ENCODE measurements around the gene NDRG3. TPM values are rescaled to one million over a fixed set of nuclear protein-coding genes. Genes with fewer than 3 reads are reported as not detected.

NDRG3 gene
- total and polyA plus RNA-seq, 2 donors (not counting 3 experiments of a cell fraction or from before 2014, with no cell fraction given) = 25.7 to 27.7 TPM

- DNase-seq (ENCODE audit: low read depth, low spot score) (no peak), FAIRE-seq (no peak)
- Histone ChIP-seq H3K36me3 (ENCODE audit: control insufficient read depth in 2 of 2, extremely low read depth in 1 of 2, insufficient read depth in 2 of 2, low read length in 2 of 2) (peaks cover 6 to 27% of the 10 kb centered on the region in 2 experiments), H3K9me3 (replicated peaks; ENCODE audit: control insufficient read depth, insufficient read depth, low read length) (no peaks in the 10 kb centered on the region), H3K4me3 (replicated peaks in 1 of 3; ENCODE audit: insufficient read depth in 1 of 3, low read depth in 1 of 3, low read length in 3 of 3) (no peak overlapping the region), H3K79me2 (ENCODE audit: control insufficient read depth, insufficient read depth, low read length) (no peaks in the 10 kb centered on the region), H3K27ac (ENCODE audit: insufficient read depth, low read depth, low read length) (no peak overlapping the region), H3K9me1 (replicated peaks; ENCODE audit: control insufficient read depth, extremely low read depth, insufficient read depth, low read length) (no peaks in the 10 kb centered on the region), H3K4me2 (ENCODE audit: insufficient read depth, low read length) (no peak overlapping the region), H3K27me3 (ENCODE audit: control insufficient read depth in 2 of 2, insufficient read depth in 2 of 2, low read length in 2 of 2) (no peaks in the 10 kb centered on the region), H2AFZ (ENCODE audit: low read depth, low read length) (no peak overlapping the region), H4K20me1 (replicated peaks; ENCODE audit: control insufficient read depth, extremely low read depth, insufficient read depth, low read length) (no peaks in the 10 kb centered on the region), H3K4me1 (ENCODE audit: control insufficient read depth, extremely low read depth, insufficient read depth, low read length) (no peaks in the 10 kb centered on the region), H3K9ac (replicated peaks; ENCODE audit: extremely low read depth, insufficient read depth, low read length) (no peak overlapping the region)
- dilution Hi-C loops (cut with MboI; ENCODE audit: extremely low pct_ligation_motif_present, low sequenced_read_pairs) (no loop called here), intact Hi-C loops (cut with micrococcal nuclease) (no loop called here)
- ChIA-PET CTCF (interaction anchor here (0.9 to 1.9 kb wide), 3 partner anchors 8 to 77 kb away, joined by 3 to 9 read pairs (median 5); a partner anchor contains a TSS), POLR2A (no interaction called here)
- BruUV-seq (replicated peaks) = no TSS peak
- no peak for TF ChIP-seq EZH2 (IDR thresholded peaks at IDR 0.05; ENCODE audit: borderline replicate concordance, low read depth, low read length, severe bottlenecking)
- TF ChIP-seq, protein P1, sequence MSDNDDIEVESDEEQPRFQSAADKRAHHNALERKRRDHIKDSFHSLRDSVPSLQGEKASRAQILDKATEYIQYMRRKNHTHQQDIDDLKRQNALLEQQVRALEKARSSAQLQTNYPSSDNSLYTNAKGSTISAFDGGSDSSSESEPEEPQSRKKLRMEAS (IDR thresholded peaks at IDR 0.05; ENCODE audit: insufficient read depth, insufficient read length) = no peak
- TF ChIP-seq FOS (IDR thresholded peaks at IDR 0.05; ENCODE audit: borderline replicate concordance, insufficient read depth, low read length) = no peak
- TF ChIP-seq, protein P2, sequence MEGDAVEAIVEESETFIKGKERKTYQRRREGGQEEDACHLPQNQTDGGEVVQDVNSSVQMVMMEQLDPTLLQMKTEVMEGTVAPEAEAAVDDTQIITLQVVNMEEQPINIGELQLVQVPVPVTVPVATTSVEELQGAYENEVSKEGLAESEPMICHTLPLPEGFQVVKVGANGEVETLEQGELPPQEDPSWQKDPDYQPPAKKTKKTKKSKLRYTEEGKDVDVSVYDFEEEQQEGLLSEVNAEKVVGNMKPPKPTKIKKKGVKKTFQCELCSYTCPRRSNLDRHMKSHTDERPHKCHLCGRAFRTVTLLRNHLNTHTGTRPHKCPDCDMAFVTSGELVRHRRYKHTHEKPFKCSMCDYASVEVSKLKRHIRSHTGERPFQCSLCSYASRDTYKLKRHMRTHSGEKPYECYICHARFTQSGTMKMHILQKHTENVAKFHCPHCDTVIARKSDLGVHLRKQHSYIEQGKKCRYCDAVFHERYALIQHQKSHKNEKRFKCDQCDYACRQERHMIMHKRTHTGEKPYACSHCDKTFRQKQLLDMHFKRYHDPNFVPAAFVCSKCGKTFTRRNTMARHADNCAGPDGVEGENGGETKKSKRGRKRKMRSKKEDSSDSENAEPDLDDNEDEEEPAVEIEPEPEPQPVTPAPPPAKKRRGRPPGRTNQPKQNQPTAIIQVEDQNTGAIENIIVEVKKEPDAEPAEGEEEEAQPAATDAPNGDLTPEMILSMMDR (IDR thresholded peaks at IDR 0.05; ENCODE audit: extremely low read depth in 1 of 2, insufficient read depth in 1 of 2, low read depth in 1 of 2, low read length in 2 of 2) = no peak
- TF ChIP-seq GATA2 (IDR thresholded peaks at IDR 0.05; ENCODE audit: insufficient read depth, insufficient read length, low read depth, low read length) = no peak
- TF ChIP-seq POLR2AphosphoS5 (IDR thresholded peaks at IDR 0.05; ENCODE audit: insufficient read depth, low read depth, low read length) = no peak
- no peak for TF ChIP-seq POLR2A (IDR thresholded peaks at IDR 0.05; ENCODE audit: low read depth, low read length)
- no peak for TF ChIP-seq JUN (IDR thresholded peaks at IDR 0.05; ENCODE audit: borderline replicate concordance, insufficient read depth, insufficient read length, low read depth)
- TF ChIP-seq MYC (IDR thresholded peaks at IDR 0.05; ENCODE audit: low read depth, low read length) = no peak
Observed at GRCh38 chr20:36786246-36786645, 40.4 kb upstream of the NDRG3 start.
